HT-29 (cell line): ENCODE results near the gene PGAM2. TPM values are rescaled to one million over a fixed set of nuclear protein-coding genes. Genes with fewer than 3 reads are reported as not detected.
"Not testable (repeated sequence)": the region's sequence is repeated elsewhere in the genome, so short reads cannot be mapped to it uniquely, and the experiment has no call there.

Experiments used
- DNase-seq: peaks from one replicate; pipeline ENCODE4 v3.0.0-alpha.2; 2015; ENCODE audit warnings: low spot score
- total RNA-seq: library from RNA; depleted of rRNA; stranded (reverse); fragments of >200 nt; shearing (Covaris generic); gene quantifications from 2 replicates; pipeline ENCODE4 v1.2.3, GENCODE V29; 2014

Gene PGAM2
- total RNA-seq, 1 experiment from 2014 or later, result 0.56 TPM

DNA sequence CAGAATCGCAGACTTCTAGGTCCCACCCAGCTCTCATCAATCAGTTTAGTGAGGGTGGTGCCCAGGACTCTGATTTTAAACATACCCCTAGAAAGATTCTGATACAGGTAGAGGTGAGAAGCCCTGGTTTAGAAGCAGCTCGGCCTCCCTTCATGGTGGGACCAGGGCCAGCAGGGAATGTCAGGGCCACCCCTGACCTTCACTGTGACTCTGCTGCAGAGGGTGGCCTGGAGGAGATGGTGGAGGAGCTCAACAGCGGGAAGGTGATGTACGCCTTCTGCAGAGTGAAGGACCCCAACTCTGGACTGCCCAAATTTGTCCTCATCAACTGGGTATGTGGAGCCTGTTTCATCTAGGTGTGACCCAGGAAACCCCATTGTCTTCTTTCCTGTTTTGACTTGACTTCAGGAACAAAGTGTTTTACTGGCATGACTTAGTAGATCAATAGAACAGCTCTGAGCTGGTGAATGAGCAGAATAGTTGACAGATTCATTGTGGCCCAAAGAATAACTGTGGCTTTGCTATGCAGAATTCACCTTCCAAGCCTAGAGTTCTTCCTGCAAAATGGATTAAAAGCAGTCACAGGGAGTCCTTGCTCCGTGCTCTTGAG lies 13.7 kb downstream of the PGAM2 start:
- no peak for DNase-seq

DNA sequence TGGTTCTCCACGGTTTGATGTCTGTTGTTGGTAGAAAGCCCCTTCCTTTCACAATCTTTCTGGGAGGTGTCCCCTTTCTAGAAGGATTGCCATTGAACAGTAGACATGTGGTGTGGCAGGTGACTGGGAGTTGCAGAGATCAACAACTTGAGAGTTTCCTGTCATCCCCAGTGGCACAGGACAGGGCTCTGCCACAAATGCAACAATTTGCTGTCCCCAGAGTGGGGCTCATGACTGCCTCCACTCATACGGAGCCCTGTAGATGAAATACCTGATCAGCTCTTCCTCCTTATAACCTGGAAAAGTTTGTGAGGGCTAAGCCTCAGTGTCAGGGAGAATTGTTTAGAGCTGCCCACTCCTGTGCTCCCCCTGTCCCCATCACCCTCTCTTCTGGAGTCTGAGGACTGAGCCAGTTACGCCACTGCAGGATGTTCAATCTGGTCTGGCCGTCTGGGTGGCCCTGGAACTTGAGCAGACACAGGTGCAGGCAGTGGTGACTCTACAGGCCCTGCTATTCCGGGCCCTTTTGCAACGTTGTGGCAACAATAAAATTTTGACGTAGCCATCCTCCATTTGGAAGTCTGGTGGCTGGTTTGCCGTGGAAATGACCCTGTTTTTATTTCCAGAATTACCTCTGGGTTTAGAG lies 14.3 kb downstream of the PGAM2 start:
- DNase-seq, result no peak

DNA sequence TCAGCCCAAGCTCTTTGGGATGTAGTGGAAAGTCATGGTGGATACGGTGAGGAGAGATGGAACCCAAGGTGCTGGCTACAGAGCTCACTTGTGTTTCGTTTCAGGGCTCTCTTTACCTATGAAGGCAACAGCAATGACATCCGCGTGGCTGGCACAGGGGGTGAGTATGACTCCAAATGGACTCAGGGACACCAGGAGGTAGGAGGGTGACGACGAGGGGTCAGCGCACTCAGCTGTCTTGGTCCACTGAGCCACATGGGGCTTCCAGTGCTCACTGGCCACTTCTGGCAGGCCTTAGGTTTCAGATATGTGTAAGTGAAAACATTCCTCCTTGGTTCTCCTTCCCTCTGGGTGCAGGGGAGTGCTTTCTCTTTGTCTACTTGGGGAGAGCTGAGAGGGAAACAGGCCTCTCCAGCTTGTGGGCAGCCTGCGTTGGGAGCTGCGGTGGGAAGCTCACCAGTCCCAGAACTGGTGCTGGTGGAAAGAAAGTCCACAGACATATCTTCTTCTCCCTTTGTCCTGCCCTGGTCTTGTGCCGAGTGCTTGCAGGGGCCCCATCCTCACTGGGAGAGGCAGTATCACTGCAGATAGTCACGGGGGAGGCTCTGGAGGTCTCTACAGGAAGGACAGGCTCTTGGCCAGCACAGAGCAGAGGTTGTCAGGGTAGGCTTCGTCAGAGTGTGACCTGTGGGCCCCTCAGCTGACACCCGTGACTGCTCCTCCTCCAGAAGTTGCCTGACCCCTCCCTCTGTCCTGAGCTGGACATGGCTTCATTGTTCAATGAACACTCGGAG lies 15.0 kb downstream of the PGAM2 start:
- no peak for DNase-seq

DNA sequence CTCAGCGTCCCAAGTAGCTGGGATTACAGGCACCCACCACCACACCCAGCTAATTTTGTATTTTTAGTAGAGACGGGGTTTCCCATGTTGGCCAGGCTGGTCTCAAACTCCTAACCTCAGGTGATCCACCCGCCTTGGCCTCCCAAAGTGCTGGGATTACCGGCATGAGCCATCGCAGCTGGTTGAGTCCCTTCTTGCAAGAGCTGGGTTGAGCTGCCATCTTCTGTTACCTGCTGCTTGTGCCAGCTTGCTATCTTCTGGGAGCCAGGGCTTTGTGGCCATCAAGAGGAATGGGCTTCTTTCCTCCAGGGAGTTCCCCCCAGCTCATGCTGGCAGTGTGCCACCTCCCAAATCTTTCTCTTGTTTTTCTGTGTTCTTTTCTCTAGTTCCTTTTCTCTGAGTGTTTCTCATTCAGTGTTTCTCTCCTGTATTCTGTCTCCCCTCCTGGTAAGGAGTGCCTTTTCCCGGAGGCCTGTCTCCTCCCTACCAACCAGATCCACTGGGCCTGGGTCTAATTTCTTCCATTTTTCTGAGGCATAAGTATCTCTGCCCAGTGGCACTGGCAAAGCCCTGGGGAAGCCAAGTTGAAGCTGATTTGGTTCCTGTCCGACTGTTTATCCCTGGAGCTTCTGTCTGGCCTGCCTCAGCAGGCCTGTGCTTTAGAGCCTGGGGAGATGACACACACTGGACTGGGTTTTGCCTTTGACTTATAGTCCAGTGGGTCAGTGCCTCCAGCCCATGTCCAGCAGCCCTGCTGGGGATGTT lies 17.2 kb downstream of the PGAM2 start:
- no peak for DNase-seq

DNA sequence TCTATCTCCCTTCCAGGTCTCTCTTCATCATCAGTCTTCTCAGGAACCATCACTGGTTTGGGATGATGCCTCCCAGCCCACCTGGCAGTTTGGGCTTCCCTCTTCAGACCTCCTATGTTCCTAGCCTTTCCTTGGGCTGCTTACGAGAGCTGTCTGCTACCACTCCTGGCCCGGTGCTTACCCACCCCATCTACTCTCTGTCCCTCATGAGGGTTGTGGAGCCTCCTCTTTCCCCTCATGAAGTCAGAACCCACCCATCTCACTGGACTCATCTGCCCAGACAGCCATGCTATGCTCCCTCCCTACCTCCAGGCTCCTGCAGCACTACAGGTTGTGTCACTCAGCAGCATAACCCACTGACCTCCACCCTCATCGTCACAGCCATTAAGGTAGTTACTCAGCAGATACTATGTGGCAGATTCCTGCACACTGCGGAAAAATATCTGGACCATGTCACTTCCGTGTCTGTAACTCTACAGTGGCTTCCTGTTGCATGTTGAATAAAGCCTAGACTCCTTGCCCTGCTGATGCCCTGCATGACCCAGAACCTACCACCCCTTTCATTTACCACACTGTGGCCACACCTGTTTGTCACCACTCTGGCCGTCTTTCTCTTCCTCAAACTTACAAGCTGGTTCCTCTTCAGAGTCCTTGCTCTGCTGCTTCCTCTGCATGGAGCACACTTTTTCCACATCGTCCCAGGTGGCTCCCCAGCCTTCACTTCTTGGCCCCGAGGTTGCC lies 18.9 kb downstream of the PGAM2 start:
- DNase-seq, result no peak

DNA sequence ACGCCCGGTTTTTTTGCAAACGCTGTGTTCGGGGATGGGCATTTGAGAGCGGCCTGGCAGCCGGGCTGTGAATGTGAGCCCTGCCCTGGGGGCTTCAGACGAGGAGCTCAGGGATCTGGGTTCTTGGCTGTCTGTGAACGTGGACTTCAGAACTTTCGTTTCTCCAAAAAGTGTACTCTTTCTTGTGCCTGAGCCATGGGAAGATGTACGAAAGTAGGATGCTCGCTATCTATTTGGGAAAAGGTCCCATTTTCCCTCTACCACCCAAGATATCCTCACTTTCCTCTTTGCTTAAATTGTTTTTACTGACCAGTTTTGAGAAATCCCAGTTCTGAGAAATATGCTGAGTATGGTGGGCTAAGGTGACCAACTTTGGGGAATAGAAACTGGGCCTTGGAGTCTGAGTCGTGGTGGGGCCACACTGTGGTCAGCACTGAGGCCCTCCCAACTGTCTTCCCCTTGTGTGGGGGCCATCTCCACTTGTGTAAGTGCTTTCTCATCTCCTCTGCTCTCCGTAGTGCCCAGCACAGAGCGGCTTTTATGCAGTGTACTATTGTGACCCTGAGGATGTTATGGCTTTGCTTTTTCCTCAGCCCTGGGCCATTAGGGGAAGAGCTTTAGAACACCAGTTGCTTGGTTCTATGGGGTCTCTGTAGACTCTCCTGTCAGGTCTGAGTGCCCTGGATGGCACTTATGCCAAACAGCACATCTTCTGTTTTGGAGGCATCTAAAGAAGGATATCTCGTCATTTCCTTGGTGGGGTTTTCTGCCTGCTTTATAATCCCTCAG lies 19.9 kb downstream of the PGAM2 start:
- no peak for DNase-seq

DNA sequence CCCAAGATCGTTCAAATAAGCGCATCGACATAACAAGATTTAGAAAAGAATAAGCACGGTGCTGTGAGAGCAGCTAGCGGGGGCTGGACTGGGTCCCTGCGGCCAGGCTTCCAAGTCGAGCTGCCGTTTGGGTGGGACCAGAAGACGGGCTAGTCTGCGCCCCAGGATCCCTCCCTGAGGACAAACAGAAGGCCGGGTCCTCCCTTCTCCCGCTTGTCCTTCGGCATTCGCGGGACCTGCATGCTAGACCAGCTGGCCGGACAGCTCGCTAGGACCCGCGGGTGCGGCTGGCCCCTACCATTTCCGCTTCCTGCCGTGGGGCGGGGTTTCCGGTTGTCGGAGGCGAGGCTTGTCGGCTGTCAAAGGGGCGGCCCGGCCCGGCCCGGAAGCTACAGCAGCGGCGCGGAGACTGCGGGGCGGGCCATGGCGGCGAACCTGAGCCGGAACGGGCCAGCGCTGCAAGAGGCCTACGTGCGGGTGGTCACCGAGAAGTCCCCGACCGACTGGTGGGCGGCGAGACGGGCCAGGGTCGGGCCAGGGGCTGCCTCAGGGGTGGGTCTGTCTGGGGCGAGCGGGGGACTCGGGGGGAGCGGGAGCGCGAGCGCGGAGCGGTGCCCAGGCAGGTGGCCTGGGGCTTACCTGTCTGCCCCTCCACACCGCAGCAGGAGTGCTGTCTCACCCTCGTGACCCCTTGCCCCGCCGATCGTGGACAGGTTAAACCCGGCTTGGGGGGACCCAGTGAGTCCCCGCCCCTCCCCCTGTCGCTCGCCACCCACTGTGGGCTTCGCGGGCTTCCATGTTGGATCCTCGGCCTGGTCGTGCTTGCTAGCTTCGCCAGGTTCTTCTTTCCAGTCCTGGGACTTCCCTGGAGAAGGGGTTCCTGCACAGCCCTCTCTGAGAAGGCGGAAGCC lies 20.8 kb downstream of the PGAM2 start, which contains the start of gene DBNL:
DBNL (plus strand) TSS at position 388 of the 911 bp plus-strand sequence; CDS start at position 424, 36 bp downstream.
- DNase-seq, result peak; percentile 95

DNA sequence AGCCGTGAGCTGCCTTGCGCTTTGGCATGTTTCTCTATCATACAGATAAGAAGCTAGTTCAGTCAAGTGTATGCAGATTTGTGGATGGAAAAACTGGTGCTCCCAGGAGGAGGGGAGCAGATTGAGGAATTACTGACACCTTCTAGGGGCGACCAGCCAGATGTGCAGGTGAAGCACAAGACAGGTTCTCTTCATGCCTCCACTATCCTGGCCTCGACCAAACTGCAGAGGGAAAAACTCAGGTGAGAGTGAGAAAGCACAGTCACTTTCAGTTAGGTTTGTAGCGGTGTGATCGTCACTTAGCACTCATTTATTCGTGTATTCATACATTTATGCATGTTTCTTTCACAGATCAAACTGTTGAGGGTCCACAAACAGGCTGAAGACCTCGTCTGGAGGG lies 21.5 kb downstream of the PGAM2 start:
- DNase-seq, result no peak

DNA sequence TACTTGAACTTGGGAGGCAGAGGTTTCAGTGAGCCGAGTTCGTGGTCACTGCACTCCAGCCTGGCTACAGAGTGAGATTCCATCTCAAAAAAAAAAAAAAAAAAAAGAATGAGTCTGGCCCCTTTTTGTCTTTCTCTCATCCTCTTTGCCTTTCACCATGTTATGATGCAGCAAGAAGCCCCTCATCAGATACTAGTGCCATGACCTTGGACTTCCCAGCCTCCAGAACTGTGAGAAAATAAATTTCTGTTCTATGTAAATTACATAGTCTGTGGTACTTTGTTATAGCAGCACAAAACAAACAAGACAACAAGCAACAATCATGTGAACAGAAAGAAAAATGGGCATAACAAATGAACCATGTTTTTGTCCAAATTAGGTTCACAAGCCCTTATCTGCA lies 23.1 kb downstream of the PGAM2 start:
- no peak for DNase-seq

DNA sequence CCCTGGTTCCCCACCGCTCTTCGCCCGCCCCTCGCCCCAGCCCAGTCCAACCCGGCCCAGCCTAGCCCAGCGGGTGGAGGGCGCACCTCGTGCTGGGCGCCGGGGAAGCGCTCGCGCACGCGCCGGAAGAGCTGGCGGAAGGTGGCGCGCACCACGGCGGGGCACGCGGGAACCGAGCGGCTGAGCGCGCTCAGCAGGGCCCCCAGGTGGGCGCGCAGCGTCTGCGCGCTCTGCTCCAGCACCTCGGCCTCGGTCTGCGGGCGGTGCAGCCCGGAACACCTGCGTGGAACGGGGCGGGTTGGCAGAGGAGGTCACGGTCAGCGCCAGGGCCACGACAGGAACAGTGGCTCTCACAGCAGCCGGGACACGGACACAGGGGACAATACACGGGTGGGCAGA lies 24.9 kb downstream of the PGAM2 start:
- peak; percentile 26 for DNase-seq

DNA sequence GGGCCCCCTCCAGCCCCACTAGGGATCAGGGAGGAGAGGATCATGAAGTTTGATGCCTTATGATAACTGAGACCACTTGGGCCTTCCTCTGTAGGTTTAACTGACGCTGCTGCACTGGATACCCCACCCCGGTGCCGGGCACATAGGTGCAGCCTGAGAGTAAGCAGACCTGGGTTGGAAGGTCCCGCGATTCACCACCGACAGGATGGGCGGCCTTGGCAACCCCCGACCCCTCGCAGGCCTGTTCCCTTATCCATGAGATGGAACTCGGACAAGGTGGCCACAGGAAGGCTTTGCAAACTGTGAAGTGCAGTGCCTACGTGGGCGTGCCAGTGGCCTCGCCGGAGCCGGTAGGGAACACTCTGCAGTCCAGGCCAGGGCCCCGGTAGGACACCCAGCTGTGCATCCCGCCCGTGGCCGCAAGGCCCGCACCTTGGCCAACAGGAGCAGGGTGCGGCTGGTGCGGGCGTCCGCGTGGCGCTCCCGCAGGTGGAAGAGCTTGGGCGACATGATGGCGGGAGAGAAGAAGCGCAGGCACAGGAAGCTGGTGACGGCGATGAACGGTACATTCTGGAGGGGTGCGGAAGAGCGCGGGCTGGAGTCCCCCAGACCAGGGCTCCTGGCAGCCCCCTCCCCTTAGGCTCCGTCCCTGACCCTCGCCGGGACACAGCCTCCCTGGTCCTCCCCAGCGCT lies 25.4 kb downstream of the PGAM2 start:
- not testable (repeated sequence) for DNase-seq

DNA sequence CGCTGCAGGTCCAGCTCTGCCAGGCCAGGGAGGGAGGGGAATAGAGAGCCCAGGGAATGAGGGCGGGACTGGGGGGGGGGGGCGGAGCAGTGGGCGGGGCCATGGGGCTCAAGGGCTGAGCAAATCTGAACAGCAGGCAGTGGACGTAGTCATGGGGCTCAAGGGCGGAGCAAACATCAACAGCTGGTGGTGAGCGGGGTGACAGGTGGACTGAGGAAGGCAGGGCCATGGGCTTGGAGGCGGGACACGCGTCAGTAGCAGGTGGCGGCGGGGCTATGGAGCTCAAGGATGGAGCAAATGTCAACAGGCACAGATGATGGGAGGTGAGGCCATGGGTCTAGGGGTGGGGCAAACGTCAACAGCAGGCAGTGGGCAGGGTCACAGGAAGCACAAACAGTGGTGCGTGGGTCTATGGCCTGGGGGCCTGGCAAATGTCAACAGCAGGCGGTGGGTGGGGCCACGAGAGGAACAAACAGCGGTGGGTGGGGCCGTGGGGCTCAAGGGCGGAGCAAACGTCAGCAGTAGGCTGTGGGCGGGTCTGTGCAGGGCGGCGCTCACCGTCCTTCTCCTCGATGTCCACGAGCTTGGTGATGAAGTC lies 26.3 kb downstream of the PGAM2 start:
- DNase-seq, result peak; percentile 93

DNA sequence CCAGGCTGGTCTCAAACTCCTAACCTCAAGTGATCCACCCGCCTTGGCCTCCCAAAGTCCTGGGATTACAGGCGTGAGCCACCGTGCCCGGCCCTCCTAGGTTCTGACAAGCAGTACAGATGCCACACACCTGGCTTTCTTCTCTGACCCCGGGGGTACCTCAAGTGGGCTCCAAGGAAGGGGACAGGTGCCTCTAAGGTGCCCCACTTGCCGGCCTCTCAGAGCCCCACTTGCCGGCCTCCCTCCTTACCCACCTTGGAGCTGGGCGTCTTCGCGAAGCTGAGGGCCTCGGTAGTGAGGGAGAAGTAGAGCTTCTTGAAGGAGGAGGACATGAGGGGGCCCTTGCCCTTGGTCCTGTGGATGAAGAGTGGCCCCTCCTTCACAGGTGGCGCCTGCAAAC lies 26.8 kb downstream of the PGAM2 start:
- DNase-seq, result not testable (repeated sequence)

DNA sequence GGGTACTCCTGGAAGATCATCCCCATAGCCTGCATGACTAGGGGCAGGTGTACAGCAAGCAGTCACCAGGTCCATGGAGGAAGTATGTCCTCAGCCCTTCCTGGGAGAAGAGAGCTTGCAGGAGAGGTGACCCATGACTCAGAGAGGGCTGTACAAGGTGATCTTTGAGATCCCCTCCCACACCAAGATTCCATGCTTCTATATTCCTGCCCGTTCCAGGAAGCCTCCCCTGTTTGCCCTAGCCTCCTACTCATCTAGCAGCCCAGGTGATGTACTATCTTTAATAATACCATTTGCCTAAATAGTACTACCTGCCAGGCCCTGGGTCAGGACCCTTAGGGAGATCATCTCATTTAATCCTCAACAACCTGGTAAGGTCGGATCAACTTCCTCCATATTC lies 27.4 kb downstream of the PGAM2 start:
- not testable (repeated sequence) for DNase-seq

DNA sequence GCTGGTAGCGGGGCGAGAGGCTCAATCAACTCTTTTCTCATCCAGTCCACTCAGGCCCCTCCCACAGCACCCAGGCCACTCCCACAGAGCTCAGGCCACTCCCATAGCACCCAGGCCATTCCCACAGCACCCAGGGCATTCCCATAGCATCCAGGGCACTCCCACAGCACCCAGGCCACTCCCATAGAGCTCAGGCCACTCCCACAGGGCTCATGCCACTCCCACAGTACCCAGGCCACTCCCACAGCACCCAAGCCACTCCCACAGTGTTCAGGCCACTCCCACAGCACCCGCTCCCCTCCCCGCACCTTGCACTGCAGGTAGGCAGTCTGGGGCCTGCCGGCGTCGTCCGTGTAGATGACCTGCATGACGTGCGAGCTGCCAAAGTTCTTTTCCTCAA lies 29.0 kb downstream of the PGAM2 start:
- DNase-seq, result peak; percentile 85

DNA sequence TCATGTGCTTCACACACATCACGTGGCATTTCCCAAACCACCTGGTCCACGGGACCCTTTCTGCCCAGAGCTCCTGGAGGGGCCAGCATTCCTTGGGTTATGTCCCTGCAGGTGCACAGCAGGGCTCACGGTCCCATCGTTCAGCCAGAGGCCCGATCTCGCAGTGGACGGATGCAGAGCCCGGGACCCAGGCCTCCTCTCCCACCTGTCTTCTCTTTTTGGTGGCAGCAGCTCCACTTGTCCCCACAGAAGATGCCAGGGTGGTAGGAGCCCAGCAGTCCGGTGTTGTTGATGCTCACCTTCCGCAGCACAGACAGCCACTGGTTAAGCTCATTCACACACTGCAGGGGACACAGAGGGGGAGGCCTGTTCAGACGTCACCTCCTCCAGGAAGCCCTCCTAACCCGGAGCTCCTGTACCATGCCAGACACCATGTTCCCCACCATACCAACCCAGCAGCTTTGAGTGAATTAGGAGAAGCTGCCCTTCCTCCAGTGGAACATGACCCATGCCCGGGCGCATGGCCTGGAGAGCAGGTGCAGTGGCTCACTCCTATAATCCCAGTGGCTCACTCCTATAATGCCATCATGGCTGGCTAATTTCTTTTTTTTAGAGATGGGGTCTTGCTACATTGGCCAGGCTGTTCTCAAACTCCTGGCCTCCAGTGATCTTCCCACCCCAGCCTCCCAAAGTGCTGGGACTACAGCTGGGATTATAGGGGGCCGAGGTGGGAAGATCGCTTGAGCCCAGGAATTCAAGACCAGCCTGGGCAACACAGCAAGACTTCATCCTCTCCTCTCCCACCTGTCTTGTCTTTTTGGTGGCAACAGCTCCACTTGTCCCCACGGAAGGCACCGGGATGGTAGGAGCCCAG lies 31.2 kb downstream of the PGAM2 start:
- DNase-seq, result not testable (repeated sequence)

DNA sequence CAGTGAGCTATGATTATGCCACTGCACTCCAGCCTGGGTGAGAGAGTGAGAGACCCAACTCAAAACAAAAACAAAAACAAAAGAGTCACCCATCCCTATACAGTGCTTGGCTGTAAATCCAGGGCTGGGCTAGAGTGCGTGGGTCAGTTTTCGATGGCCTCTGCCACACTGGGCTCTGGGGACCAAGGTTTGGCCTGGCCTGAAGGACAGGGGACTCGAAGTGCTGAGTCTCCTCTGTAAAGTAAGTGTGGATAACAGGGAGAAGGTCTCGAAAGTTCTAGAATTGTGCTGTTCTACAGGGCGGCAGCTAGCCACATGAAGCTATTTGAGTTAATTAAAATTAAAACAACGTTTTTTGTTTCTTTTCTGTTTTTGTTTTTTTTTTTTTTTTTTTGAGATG lies 33.3 kb downstream of the PGAM2 start:
- DNase-seq, result not testable (repeated sequence)
